Measurements from ENCODE around the gene BMPR1B. TPM values are rescaled to one million over a fixed set of nuclear protein-coding genes. Genes with fewer than 3 reads are reported as not detected.

Gene BMPR1B
- total RNA-seq, 2 donors from 2014 or later, result 28.6 to 59.8 TPM

DNA sequence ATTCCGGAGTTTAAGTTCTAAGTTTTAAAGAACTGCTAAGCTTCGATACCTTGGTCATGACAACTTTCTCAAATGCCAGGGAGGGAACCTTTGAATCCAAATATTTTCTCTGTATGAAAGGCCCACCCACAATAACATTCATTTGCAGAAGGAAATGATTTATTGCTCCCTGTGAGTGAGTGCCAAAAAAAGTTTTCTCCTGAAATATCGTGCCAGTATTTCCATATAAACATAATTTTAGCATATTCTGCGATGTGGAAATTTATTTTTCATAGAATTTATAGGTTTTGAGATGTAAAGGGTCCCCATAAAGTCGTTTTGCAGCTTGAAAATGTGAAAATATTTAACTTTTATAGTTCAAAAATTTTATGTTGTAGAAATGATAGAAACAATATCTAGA, 53.9 kb downstream of the BMPR1B start:
- no peaks in the 10 kb centered on the region for H3K36me3 ChIP-seq

DNA sequence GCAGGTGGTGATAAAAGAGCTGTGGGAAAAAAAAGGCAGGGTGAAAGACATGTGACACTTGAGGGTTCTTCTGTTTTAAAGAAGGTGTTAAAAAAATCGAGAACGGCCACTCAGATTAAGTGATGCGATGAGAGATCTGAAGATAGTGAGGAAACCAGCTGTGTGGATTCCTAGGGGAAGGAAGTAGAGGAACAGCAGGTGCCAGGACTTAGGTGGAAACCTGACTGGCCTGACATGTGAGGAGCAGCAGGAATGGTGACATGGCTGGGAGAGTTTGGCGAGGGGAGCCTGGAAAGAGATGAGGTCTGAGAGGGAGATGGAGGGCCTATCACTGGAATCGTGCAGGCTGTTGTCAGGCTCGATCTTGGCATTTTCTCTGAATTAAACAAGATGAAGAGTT, 55.5 kb downstream of the BMPR1B start:
- intact Hi-C loops (cut with DNase I), result no loop called here
- TF ChIP-seq POLR2AphosphoS5 (IDR thresholded peaks at IDR 0.05) (no peak), POLR2A (IDR thresholded peaks at IDR 0.05) (no peak)
- TF ChIP-seq, protein P1, sequence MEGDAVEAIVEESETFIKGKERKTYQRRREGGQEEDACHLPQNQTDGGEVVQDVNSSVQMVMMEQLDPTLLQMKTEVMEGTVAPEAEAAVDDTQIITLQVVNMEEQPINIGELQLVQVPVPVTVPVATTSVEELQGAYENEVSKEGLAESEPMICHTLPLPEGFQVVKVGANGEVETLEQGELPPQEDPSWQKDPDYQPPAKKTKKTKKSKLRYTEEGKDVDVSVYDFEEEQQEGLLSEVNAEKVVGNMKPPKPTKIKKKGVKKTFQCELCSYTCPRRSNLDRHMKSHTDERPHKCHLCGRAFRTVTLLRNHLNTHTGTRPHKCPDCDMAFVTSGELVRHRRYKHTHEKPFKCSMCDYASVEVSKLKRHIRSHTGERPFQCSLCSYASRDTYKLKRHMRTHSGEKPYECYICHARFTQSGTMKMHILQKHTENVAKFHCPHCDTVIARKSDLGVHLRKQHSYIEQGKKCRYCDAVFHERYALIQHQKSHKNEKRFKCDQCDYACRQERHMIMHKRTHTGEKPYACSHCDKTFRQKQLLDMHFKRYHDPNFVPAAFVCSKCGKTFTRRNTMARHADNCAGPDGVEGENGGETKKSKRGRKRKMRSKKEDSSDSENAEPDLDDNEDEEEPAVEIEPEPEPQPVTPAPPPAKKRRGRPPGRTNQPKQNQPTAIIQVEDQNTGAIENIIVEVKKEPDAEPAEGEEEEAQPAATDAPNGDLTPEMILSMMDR (IDR thresholded peaks at IDR 0.05), result no peak
- H3K27me3 ChIP-seq (replicated peaks; ENCODE audit: insufficient read depth), result no peaks in the 10 kb centered on the region
- no peak overlapping the region for H3K27ac ChIP-seq
- H3K9me3 ChIP-seq, result no peaks in the 10 kb centered on the region
- 87% methylated on average over 6 of the region's 6 CpGs for WGBS
- H3K36me3 ChIP-seq, result no peaks in the 10 kb centered on the region
- no peak overlapping the region for H3K4me3 ChIP-seq
- no peaks in the 10 kb centered on the region for H3K4me1 ChIP-seq (replicated peaks)
- no peak for DNase-seq (ENCODE audit: low spot score)

More for the DNA sequence above, 53.9 kb downstream of the BMPR1B start:
- intact Hi-C loops (cut with DNase I), result no loop called here
- Histone ChIP-seq H3K27ac (no peak overlapping the region), H3K4me3 (no peak overlapping the region), H3K4me1 (replicated peaks) (no peaks in the 10 kb centered on the region), H3K27me3 (replicated peaks; ENCODE audit: insufficient read depth) (no peaks in the 10 kb centered on the region), H3K9me3 (no peaks in the 10 kb centered on the region)
- WGBS, result 45% methylated on average over 5 of the region's 5 CpGs
- no peak for TF ChIP-seq POLR2A (IDR thresholded peaks at IDR 0.05)
- TF ChIP-seq POLR2AphosphoS5 (IDR thresholded peaks at IDR 0.05), result no peak
- TF ChIP-seq, protein P1 (IDR thresholded peaks at IDR 0.05), result no peak
- DNase-seq (ENCODE audit: low spot score), result no peak

DNA sequence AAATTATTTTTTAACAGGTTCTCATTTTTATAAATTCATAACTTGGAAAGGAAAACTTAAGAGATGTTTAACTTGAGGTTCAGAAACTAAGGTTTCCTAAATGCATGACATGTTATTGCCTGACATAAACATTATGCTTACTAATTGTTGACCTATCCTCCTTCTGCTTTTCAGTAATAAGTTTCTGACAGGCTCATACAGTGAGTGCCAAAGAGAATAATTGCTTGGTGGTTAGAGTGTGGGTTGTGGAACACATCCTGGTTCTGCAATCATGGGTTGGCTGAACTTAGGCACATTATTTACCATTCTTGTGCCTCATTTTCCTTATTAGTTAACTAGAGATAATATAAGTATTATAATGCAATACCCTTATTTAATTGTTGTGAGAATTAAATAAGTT, 56.5 kb downstream of the BMPR1B start:
- H3K4me1 ChIP-seq (replicated peaks), result no peaks in the 10 kb centered on the region
- DNase-seq (ENCODE audit: low spot score), result no peak
- H3K36me3 ChIP-seq, result no peaks in the 10 kb centered on the region
- H3K27me3 ChIP-seq (replicated peaks; ENCODE audit: insufficient read depth), result no peaks in the 10 kb centered on the region
- no peak for TF ChIP-seq POLR2A (IDR thresholded peaks at IDR 0.05)
- H3K27ac ChIP-seq, result no peak overlapping the region
- intact Hi-C loops (cut with DNase I), result no loop called here
- H3K4me3 ChIP-seq, result no peak overlapping the region
- no peaks in the 10 kb centered on the region for H3K9me3 ChIP-seq

DNA sequence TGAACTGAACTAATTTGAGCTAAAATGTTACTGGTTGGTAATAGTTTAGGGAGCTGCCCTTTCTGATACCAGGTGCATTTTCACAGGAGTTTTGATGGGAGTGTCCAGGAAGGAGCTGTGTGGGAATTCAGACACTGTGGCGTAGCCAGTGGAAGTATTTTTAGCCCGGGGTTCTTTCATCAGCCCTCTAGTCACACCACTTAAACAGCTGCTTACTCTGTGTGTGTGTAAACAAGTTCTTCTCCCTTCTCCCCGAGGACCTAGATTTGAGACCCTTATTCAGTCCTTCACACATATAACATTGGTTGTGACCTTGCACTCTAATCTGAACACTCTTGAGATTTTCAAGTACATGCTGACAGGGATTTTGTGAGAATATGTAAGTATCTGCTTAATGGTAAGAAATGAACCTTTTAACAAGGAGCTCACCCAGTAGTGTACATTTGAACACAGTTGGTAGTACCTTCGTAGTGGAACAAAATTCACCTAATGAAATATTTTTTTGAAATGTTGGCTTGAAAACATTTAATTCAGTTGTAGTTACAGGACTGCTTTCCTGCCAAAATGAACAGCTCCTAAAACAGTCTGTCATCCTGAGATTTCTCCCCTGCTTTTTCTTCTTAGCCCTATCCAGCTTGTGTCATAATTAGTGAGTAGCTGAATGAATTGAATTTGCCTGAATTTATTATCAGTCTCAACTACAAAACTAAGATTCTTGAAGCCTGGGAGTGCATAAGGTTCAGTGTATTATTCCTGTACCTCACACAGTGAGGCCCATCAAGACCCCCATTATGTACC, 61.8 kb downstream of the BMPR1B start:
- no peak overlapping the region for H3K27ac ChIP-seq
- intact Hi-C loops (cut with DNase I), result no loop called here
- no peaks in the 10 kb centered on the region for H3K4me1 ChIP-seq (replicated peaks)
- H3K4me3 ChIP-seq, result no peak overlapping the region
- no peak for DNase-seq (ENCODE audit: low spot score)
- H3K9me3 ChIP-seq, result no peaks in the 10 kb centered on the region
- no peaks in the 10 kb centered on the region for H3K36me3 ChIP-seq
- TF ChIP-seq, protein P1 (IDR thresholded peaks at IDR 0.05), result no peak
- no peak for TF ChIP-seq POLR2A (IDR thresholded peaks at IDR 0.05)
- no peak for TF ChIP-seq POLR2AphosphoS5 (IDR thresholded peaks at IDR 0.05)
- H3K27me3 ChIP-seq (replicated peaks; ENCODE audit: insufficient read depth), result no peaks in the 10 kb centered on the region
- 44% methylated on average over 4 of the region's 4 CpGs for WGBS

DNA sequence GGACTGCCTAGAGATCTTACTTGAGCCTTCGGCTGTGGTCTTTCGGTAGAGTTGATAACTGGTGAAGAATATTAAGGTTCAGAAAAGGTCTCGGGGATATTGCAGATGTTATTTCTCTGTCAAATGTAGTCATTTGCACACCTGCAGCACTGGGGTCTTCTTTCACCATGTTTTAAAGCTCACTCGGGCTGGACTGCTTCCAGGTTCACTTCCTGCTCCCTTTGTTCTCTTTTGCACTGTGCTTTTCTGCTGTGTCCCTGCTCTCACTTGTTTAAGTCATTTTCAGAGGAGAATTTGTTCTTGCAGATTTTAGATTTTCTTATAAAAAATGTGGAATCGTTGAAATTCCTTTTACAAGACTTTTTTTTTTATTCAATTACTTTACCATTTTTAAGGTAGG, 68.5 kb downstream of the BMPR1B start:
- TF ChIP-seq POLR2AphosphoS5 (IDR thresholded peaks at IDR 0.05) (no peak), POLR2A (IDR thresholded peaks at IDR 0.05) (no peak)
- TF ChIP-seq, protein P1 (IDR thresholded peaks at IDR 0.05), result no peak
- Histone ChIP-seq H3K27ac (no peak overlapping the region), H3K36me3 (no peaks in the 10 kb centered on the region), H3K27me3 (replicated peaks; ENCODE audit: insufficient read depth) (no peaks in the 10 kb centered on the region), H3K4me3 (no peak overlapping the region), H3K9me3 (no peaks in the 10 kb centered on the region), H3K4me1 (replicated peaks) (no peaks in the 10 kb centered on the region)
- intact Hi-C loops (cut with DNase I), result no loop called here
- 30% methylated on average over 5 of the region's 5 CpGs for WGBS
- no peak for DNase-seq (ENCODE audit: low spot score)

Measured in prostate gland (tissue), 2 donors.